ENCODE measurements around the gene SLC9A9. TPM values are rescaled to one million over a fixed set of nuclear protein-coding genes. Genes with fewer than 3 reads are reported as not detected.

The SLC9A9 gene
- total and polyA plus RNA-seq, 2 of the 8 experiments (the other 6 are each of a cell fraction or from before 2014, with no cell fraction given), result 0.48 to 1.1 TPM

- H2BK20ac ChIP-seq (ENCODE audit: low read length), result no peak overlapping the region
- ChIA-PET POLR2A (ENCODE audit: partially characterized antibody) (no interaction called here), CTCF (ENCODE audit: partially characterized antibody) (interaction anchor here (1.7 kb wide), 1 partner anchor 11 kb away, joined by 4 read pairs; no protein-coding TSS in a partner anchor)
- H4K20me1 ChIP-seq (replicated peaks in 1 of 2; ENCODE audit: control insufficient read depth in 1 of 2, insufficient read depth in 2 of 2, low read length in 2 of 2), result no peaks in the 10 kb centered on the region
- no peak overlapping the region for H2BK120ac ChIP-seq (replicated peaks; ENCODE audit: low read depth, low read length)
- no peaks in the 10 kb centered on the region for H3K23me2 ChIP-seq (ENCODE audit: low read depth, low read length)
- no peaks in the 10 kb centered on the region for H3K27me3 ChIP-seq (replicated peaks in 1 of 4; ENCODE audit: control insufficient read depth in 3 of 4, extremely low read depth in 1 of 4, insufficient read depth in 3 of 4, low read length in 3 of 4)
- H2BK5ac ChIP-seq (ENCODE audit: low read depth, low read length), result no peak overlapping the region
- no peak overlapping the region for H3K56ac ChIP-seq (replicated peaks; ENCODE audit: insufficient read length, low read depth, low read length)
- H3K79me2 ChIP-seq (ENCODE audit: control insufficient read depth in 1 of 2, insufficient read depth in 2 of 2, low read length in 2 of 2), result no peaks in the 10 kb centered on the region
- H3K9ac ChIP-seq (replicated peaks in 1 of 4; ENCODE audit: extremely low read depth in 1 of 4, low read depth in 3 of 4, low read length in 3 of 4), result no peak overlapping the region
- no peaks in the 10 kb centered on the region for H3K9me3 ChIP-seq (ENCODE audit: insufficient read depth in 2 of 2, low read depth in 1 of 2, low read length in 1 of 2)
- no peak overlapping the region for H4K91ac ChIP-seq (replicated peaks; ENCODE audit: insufficient read length, low read length)
- DNase-seq (ENCODE audit: low read depth in 1 of 2, low spot score in 2 of 2), result no peak
- H3K27ac ChIP-seq (ENCODE audit: low read depth, low read length), result no peak overlapping the region
- H3K4me1 ChIP-seq (replicated peaks in 1 of 4; ENCODE audit: control insufficient read depth in 3 of 4, insufficient read depth in 4 of 4, low read length in 3 of 4), result no peaks in the 10 kb centered on the region
- no peak overlapping the region for H3K4ac ChIP-seq (replicated peaks; ENCODE audit: insufficient read length, low read depth, low read length)
- no peak overlapping the region for H4K5ac ChIP-seq (ENCODE audit: insufficient read length, low read depth, low read length)
- H2BK15ac ChIP-seq (ENCODE audit: low read length), result no peak overlapping the region
- H3K4me2 ChIP-seq (ENCODE audit: insufficient read depth in 1 of 2, low read depth in 2 of 2, low read length in 2 of 2), result no peak overlapping the region
- no peak overlapping the region for H3K18ac ChIP-seq (ENCODE audit: extremely low read depth, low read length)
- H3K23ac ChIP-seq (ENCODE audit: insufficient read length), result no peak overlapping the region
- no peak overlapping the region for H2AFZ ChIP-seq (ENCODE audit: low read length)
- no peak overlapping the region for H4K8ac ChIP-seq (ENCODE audit: extremely low read depth, insufficient read depth, low read length)
- no peak overlapping the region for H3K14ac ChIP-seq (ENCODE audit: insufficient read length)
- H2AK5ac ChIP-seq (ENCODE audit: low read depth, low read length), result no peak overlapping the region
- WGBS, 2 experiments (ENCODE audit: extremely low coverage in 1 of 2, insufficient coverage in 1 of 2, insufficient read length in 1 of 2, insufficient replicate concordance in 2 of 2, low coverage in 1 of 2, low lambda C conversion rate in 2 of 2, missing lambda C conversion rate in 1 of 2), result 93% methylated on average over 11 of the region's 11 CpGs; no CpG with 5 or more reads in 1 of the 2 experiments
- no peak overlapping the region for H2BK12ac ChIP-seq (ENCODE audit: low read depth, low read length)
- H3K4me3 ChIP-seq (ENCODE audit: extremely low read depth in 1 of 4, insufficient read depth in 2 of 4, low read depth in 3 of 4, low read length in 4 of 4), result no peak overlapping the region
- H3K36me3 ChIP-seq (ENCODE audit: control insufficient read depth in 2 of 4, insufficient read depth in 4 of 4, low read length in 3 of 4), result no peaks in the 10 kb centered on the region
- H3K79me1 ChIP-seq (ENCODE audit: low read depth, low read length), result no peaks in the 10 kb centered on the region
- FAIRE-seq, result no peak
- TF ChIP-seq ATF3 (IDR thresholded peaks at IDR 0.05; ENCODE audit: insufficient read depth, low read depth, low read length) (no peak), NANOG (IDR thresholded peaks at IDR 0.05; ENCODE audit: insufficient read depth, low read depth, low read length, poor library complexity, severe bottlenecking) (no peak), CHD2 (IDR thresholded peaks at IDR 0.05; ENCODE audit: low read length) (no peak), TAF7 (optimal IDR thresholded peaks at IDR 0.05; ENCODE audit: borderline replicate concordance, low read depth, low read length) (no peak), KDM5A (IDR thresholded peaks at IDR 0.05; ENCODE audit: low read length) (no peak), TBP (IDR thresholded peaks at IDR 0.05; ENCODE audit: low read depth, low read length) (no peak)
Measured at GRCh38 chr3:143236226-143236964, 611.9 kb downstream of the SLC9A9 start.
